HepG2 (cell line): Measurements from ENCODE around the gene PDXDC1. TPM values are rescaled to one million over a fixed set of nuclear protein-coding genes. Genes with fewer than 3 reads are reported as not detected.
"Not testable (repeated sequence)": the region's sequence is repeated elsewhere in the genome, so short reads cannot be mapped to it uniquely, and the experiment has no call there.

Experiments
- ATAC-seq: fragments of 200-7000 bp; cut with Tn5 transposase; 3 replicates; pipeline ENCODE4 v1.9.1; 2020; ENCODE audit warnings: mild to moderate bottlenecking, moderate library complexity
- BruUV-seq: library from RNA; stranded (reverse); fragments of 400-500 nt; replicated peaks from 2 replicates; lab custom pipeline; 2021; lab: Mats Ljungman, UMichigan
- CTCF ChIA-PET: fragments of 300-600 bp; formaldehyde crosslinking; extraction: SDS; loops from one replicate; lab custom pipeline; 2021; ENCODE audit warnings: low total read pairs, inconsistent platforms, low intra/inter-chr PET ratio; lab: Yijun Ruan, JAX
- POLR2A ChIA-PET: fragments of 350-600 bp; sonication (Branson Sonifier 250); formaldehyde crosslinking; loops from one replicate; lab custom pipeline; 2020; ENCODE audit warnings: antibody characterized with exemption, inconsistent platforms; lab: Yijun Ruan, JAX
- DNase-seq: peaks from one replicate; pipeline ENCODE4 v3.0.0-alpha.2; 2015; ENCODE audit warnings: low spot score
- FAIRE-seq: peaks from 3 replicates; lab custom pipeline; 2011; peaks lifted over from hg19 to GRCh38; lab: Jason Lieb, UNC
- H2AFZ ChIP-seq: one replicate; pipeline ENCODE4 v1.6.1; 2011; ENCODE audit warnings: low read length, inconsistent platforms
- H3K27ac ChIP-seq: fragments of 300-600 bp; 3 replicates; pipeline ENCODE4 v1.8.0; 2011; ENCODE audit warnings: mixed run types, mild to moderate bottlenecking, mixed read lengths, low read length, inconsistent platforms; ENCODE audit not compliant: insufficient read depth; ENCODE audit errors: extremely low read length
- H3K27me3 ChIP-seq, 2 experiments: fragments of 200-600 bp in 1 of 2; 2 replicates in 1 of 2; 3 replicates in 1 of 2; pipeline versions ENCODE4 v1.6.0 to v1.8.0; 2011; ENCODE audit warnings: low read length in 2 of 2, mild to moderate bottlenecking in 2 of 2, moderate library complexity in 2 of 2, inconsistent platforms in 1 of 2; ENCODE audit not compliant: insufficient read depth in 2 of 2, control insufficient read depth in 1 of 2
- H3K36me3 ChIP-seq, 2 experiments: fragments of 200-600 bp in 1 of 2; replicated peaks in 1 of 2; 2 replicates in 1 of 2; 3 replicates in 1 of 2; pipeline versions ENCODE4 v1.5.1 to v1.8.0; 2011; ENCODE audit warnings: low read length in 2 of 2, inconsistent platforms in 1 of 2; ENCODE audit not compliant: insufficient read depth in 2 of 2, control insufficient read depth in 1 of 2
- H3K4me1 ChIP-seq: 2 replicates; pipeline ENCODE4 v1.5.1; 2012; ENCODE audit warnings: low read length, inconsistent platforms; ENCODE audit not compliant: insufficient read depth
- H3K4me2 ChIP-seq: 2 replicates; pipeline ENCODE4 v1.6.0; 2011; ENCODE audit warnings: low read depth, low read length, inconsistent platforms
- H3K4me3 ChIP-seq, 3 experiments: fragments of 200-600 bp in 1 of 3; sonication (generic), shearing (Covaris generic) in 1 of 3; replicated peaks in 1 of 3; 2 replicates each; pipeline ENCODE4 v1.5.1; 2011 to 2016; ENCODE audit warnings: low read length in 3 of 3, inconsistent platforms in 2 of 3, low read depth in 2 of 3, mild to moderate bottlenecking in 2 of 3, control low read depth in 1 of 3, mixed read lengths in 1 of 3; ENCODE audit not compliant: insufficient read depth in 1 of 3
- H3K79me2 ChIP-seq: one replicate; pipeline ENCODE4 v1.6.1; 2011; ENCODE audit warnings: low read length, inconsistent platforms; ENCODE audit not compliant: insufficient read depth
- H3K9ac ChIP-seq: 2 replicates; pipeline ENCODE4 v1.6.0; 2011; ENCODE audit warnings: mild to moderate bottlenecking, low read depth, low read length, inconsistent platforms; ENCODE audit not compliant: insufficient read depth
- H3K9me3 ChIP-seq: 2 replicates; pipeline ENCODE4 v1.5.1; 2012; ENCODE audit warnings: mild to moderate bottlenecking, low read length
- H4K20me1 ChIP-seq: 2 replicates; pipeline ENCODE4 v1.6.0; 2011; ENCODE audit warnings: inconsistent platforms, mild to moderate bottlenecking, low read length, moderate library complexity; ENCODE audit not compliant: insufficient read depth
- KMT2A ChIP-seq: sonication (generic); formaldehyde crosslinking; IDR thresholded peaks from 2 replicates; pipeline ENCODE4 v1.4.0; 2020; ENCODE audit warnings: missing genetic modification reagents
- MIXL1 ChIP-seq: IDR thresholded peaks from 2 replicates; pipeline ENCODE4 v1.6.1; 2016
- SAP130 ChIP-seq: IDR thresholded peaks from 2 replicates; pipeline ENCODE4 v1.6.1; 2016; ENCODE audit warnings: low read depth
- YEATS4 ChIP-seq: sonication (generic); formaldehyde crosslinking; IDR thresholded peaks from 2 replicates; pipeline ENCODE4 v1.4.0; 2020; ENCODE audit warnings: missing genetic modification reagents, borderline replicate concordance
- ZNF547 ChIP-seq: sonication (generic); formaldehyde crosslinking; IDR thresholded peaks from 2 replicates; pipeline ENCODE4 v1.5.1; 2020; ENCODE audit warnings: mild to moderate bottlenecking, missing genetic modification reagents
- ZNF7 ChIP-seq: IDR thresholded peaks from 2 replicates; pipeline ENCODE4 v1.6.1; 2016; ENCODE audit warnings: missing biosample characterization, missing genetic modification reagents
- ZNF770 ChIP-seq: sonication (generic); formaldehyde crosslinking; IDR thresholded peaks from 2 replicates; pipeline ENCODE4 v1.5.0; 2020; ENCODE audit warnings: mild to moderate bottlenecking, missing genetic modification reagents
- WGBS: methylation state at CpG from one replicate; pipeline ENCODE4 v1.1.6; 2017; ENCODE audit warnings: low lambda C conversion rate; 5-methylcytosine and 5-hydroxymethylcytosine counted together
- in situ Hi-C: cut with HindIII; loops from 2 replicates; pipeline ENCODE4 v1.10.0; 2017; ENCODE audit warnings: low pct_unique_long_range_greater_than_20kb; ENCODE audit not compliant: extremely low pct_ligation_motif_present
- intact Hi-C: fragments of 100-400 bp; cut with micrococcal nuclease; formaldehyde crosslinking; loops from one replicate; pipeline ENCODE4 v1.10.0; 2022; ENCODE audit not compliant: unreplicated experiment
- polyA plus RNA-seq, 8 experiments: library from polyadenylated mRNA; depleted of rRNA in 3 of 8; stranded (reverse) in 7 of 8; unstranded in 1 of 8; fragments of >200 nt; fragmentation: Illumina TruSeq in 4 of 8; extraction: Trizol in 4 of 8; gene quantifications; 2 replicates each; pipeline versions ENCODE4 v1.2.1 to v1.2.3, GENCODE V29; 2011 to 2016; ENCODE audit warnings: low read depth in 4 of 8, missing spikeins in 1 of 8, mixed read lengths in 1 of 8; ENCODE audit not compliant: insufficient read depth in 1 of 8
- total RNA-seq, 5 experiments: library from RNA; depleted of rRNA; stranded (reverse); fragments of >200 nt; fragmentation: Illumina TruSeq; extraction: Trizol; gene quantifications; 2 replicates each; pipeline ENCODE4 v1.2.3, GENCODE V29; 2016; ENCODE audit warnings: low read depth in 1 of 5

PDXDC1 gene
- total and polyA plus RNA-seq, 2 of the 13 experiments (the other 11 are each of a cell fraction or from before 2014, with no cell fraction given): 133 to 169 TPM

GRCh38 chr16:14978908-14979307 is 4.1 kb downstream of the PDXDC1 start:
- FAIRE-seq, H3K27me3 ChIP-seq, CTCF ChIA-PET, H3K36me3 ChIP-seq, H3K9ac ChIP-seq, H3K4me3 ChIP-seq, H3K9me3 ChIP-seq, intact Hi-C loops, DNase-seq, ATAC-seq, BruUV-seq, in situ Hi-C loops, H2AFZ ChIP-seq: not testable (repeated sequence)
- TF ChIP-seq ZNF7 (0 out of 2 replicates have a peak, but pooled peaks have one; percentile 38), YEATS4 (CRISPR knock-in tag) (0 out of 2 replicates have a peak, but pooled peaks have one; percentile 10), MIXL1 (CRISPR knock-in tag) (0 out of 2 replicates have a peak, but pooled peaks have one; percentile 9), ZNF547 (0 out of 2 replicates have a peak, but pooled peaks have one; percentile 12), ZNF770 (0 out of 2 replicates have a peak, but pooled peaks have one; percentile 5), KMT2A (CRISPR knock-in tag) (peak; percentile 44; the same call in 1 of the 2 replicates), SAP130 (CRISPR knock-in tag) (0 out of 2 replicates have a peak, but pooled peaks have one; percentile 2)
- peak overlapping the region; percentile 80 for H3K4me2 ChIP-seq
- peaks cover 35% of the 10 kb centered on the region for H4K20me1 ChIP-seq
- WGBS: 69% methylated on average over 4 of the region's 4 CpGs
- POLR2A ChIA-PET: interaction anchor here (1.5 kb wide), 1 partner anchor 115 kb away, joined by 3 read pairs; the partner anchor contains the start of gene RRN3
- peak overlapping the region; percentile 67 for H3K27ac ChIP-seq
- peaks cover 82% of the 10 kb centered on the region for H3K79me2 ChIP-seq
- peaks cover 66% of the 10 kb centered on the region for H3K4me1 ChIP-seq
